ENCODE results near the gene CCNG2. TPM values are rescaled to one million over a fixed set of nuclear protein-coding genes. Genes with fewer than 3 reads are reported as not detected.

CCNG2 gene
- total and polyA plus RNA-seq, 2 of the 4 experiments (the other 2 are of a cell fraction), result 11.3 to 14.9 TPM

DNA sequence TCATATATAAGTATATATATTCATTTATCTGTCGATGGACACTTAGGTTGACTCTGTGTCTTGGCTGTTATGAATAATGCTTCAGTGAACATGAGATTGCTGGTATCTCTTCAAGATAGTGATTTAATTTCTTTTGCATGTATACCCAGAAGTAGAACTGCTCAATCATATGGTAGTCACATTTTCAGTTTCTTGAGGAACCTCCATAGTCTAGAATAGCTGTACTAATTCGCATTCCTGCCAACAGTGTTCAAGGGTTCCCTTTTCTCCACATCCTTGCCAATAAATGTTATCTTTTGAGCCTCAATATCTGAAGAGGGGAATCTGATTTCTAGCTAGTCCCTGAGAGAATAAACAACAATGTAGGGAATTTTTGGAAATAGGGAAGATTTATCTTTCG is 32.4 kb upstream of the CCNG2 start:
- ChIA-PET POLR2A (ENCODE audit: unreplicated experiment) (no interaction called here), CTCF (interaction anchor here (0.6 to 1.0 kb wide), 2 partner anchors 29 to 303 kb away, joined by 3 to 4 read pairs; no protein-coding TSS in a partner anchor)
- Histone ChIP-seq H4K5ac (ENCODE audit: low read depth, low read length) (no peak overlapping the region), H2AFZ (replicated peaks; ENCODE audit: low read length, poor library complexity) (no peak overlapping the region), H3K9me3 (ENCODE audit: control insufficient read depth, insufficient read depth, low read length) (no peaks in the 10 kb centered on the region), H3K9me1 (ENCODE audit: insufficient read depth, low read length) (no peaks in the 10 kb centered on the region), H3K4me1 (ENCODE audit: control insufficient read depth, insufficient read depth, low read length) (no peaks in the 10 kb centered on the region), H2AK9ac (replicated peaks; ENCODE audit: low read depth, low read length, poor library complexity) (no peak overlapping the region), H3K27ac (ENCODE audit: insufficient read depth, low read length) (no peak overlapping the region), H2BK120ac (ENCODE audit: low read depth, low read length) (no peak overlapping the region), H2BK15ac (ENCODE audit: low read depth, low read length) (no peak overlapping the region), H3K23ac (ENCODE audit: low read depth, low read length) (no peak overlapping the region), H3K9ac (ENCODE audit: low read depth, low read length) (no peak overlapping the region), H2BK20ac (ENCODE audit: low read depth, low read length) (no peak overlapping the region), H4K8ac (ENCODE audit: low read depth in 2 of 2, low read length in 2 of 2) (no peak overlapping the region), H3K27me3 (ENCODE audit: control insufficient read depth, insufficient read depth, low read length) (peaks cover 40% of the 10 kb centered on the region), H3K4me2 (ENCODE audit: low read depth, low read length) (no peak overlapping the region), H3K36me3 (ENCODE audit: control insufficient read depth, insufficient read depth, low read length) (no peaks in the 10 kb centered on the region), H2BK5ac (ENCODE audit: low read depth, low read length, poor library complexity, severe bottlenecking) (no peak overlapping the region), H3K14ac (replicated peaks; ENCODE audit: low read depth, low read length) (no peak overlapping the region), H3K4me3 (ENCODE audit: insufficient read depth, low read depth, low read length) (no peak overlapping the region), H3K56ac (ENCODE audit: extremely low read depth, insufficient read depth, low read length) (no peak overlapping the region), H3K18ac (ENCODE audit: low read depth, low read length) (no peak overlapping the region), H3K4ac (ENCODE audit: low read depth, low read length) (no peak overlapping the region), H2AK5ac (ENCODE audit: low read depth, low read length) (no peak overlapping the region), H4K91ac (ENCODE audit: insufficient read depth, low read depth, low read length) (no peak overlapping the region), H4K20me1 (ENCODE audit: insufficient read depth, low read length) (no peaks in the 10 kb centered on the region), H3K79me1 (ENCODE audit: low read depth in 1 of 2, low read length in 2 of 2) (no peaks in the 10 kb centered on the region)
- WGBS, 2 experiments (ENCODE audit: extremely low coverage in 2 of 2, insufficient read length in 1 of 2), result no CpG with 5 or more reads among the region's 3 CpGs
- in situ Hi-C loops (cut with MboI; ENCODE audit: low sequenced_read_pairs), result no loop called here
- intact Hi-C loops (cut with micrococcal nuclease), result no loop called here
- dilution Hi-C loops (cut with HindIII; ENCODE audit: low sequenced_read_pairs, unreplicated experiment), result no loop called here
- no peak for ATAC-seq (ENCODE audit: low read depth)
- BruUV-seq (replicated peaks), result no TSS peak
- TF ChIP-seq MAZ (IDR thresholded peaks at IDR 0.05; ENCODE audit: borderline replicate concordance, low read depth, low read length), result no peak
- TF ChIP-seq, protein P1, sequence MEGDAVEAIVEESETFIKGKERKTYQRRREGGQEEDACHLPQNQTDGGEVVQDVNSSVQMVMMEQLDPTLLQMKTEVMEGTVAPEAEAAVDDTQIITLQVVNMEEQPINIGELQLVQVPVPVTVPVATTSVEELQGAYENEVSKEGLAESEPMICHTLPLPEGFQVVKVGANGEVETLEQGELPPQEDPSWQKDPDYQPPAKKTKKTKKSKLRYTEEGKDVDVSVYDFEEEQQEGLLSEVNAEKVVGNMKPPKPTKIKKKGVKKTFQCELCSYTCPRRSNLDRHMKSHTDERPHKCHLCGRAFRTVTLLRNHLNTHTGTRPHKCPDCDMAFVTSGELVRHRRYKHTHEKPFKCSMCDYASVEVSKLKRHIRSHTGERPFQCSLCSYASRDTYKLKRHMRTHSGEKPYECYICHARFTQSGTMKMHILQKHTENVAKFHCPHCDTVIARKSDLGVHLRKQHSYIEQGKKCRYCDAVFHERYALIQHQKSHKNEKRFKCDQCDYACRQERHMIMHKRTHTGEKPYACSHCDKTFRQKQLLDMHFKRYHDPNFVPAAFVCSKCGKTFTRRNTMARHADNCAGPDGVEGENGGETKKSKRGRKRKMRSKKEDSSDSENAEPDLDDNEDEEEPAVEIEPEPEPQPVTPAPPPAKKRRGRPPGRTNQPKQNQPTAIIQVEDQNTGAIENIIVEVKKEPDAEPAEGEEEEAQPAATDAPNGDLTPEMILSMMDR (conservative IDR thresholded peaks at IDR 0.05; ENCODE audit: low read depth, low read length), result no peak
- no peak for TF ChIP-seq MXI1 (IDR thresholded peaks at IDR 0.05; ENCODE audit: borderline replicate concordance, low read depth, low read length)
- no peak for TF ChIP-seq RAD21 (IDR thresholded peaks at IDR 0.05; ENCODE audit: low read length)
- TF ChIP-seq CEBPB (IDR thresholded peaks at IDR 0.05; ENCODE audit: low read depth, low read length), result no peak
- TF ChIP-seq RFX5 (IDR thresholded peaks at IDR 0.05; ENCODE audit: low read depth, low read length), result no peak
- no peak for TF ChIP-seq RCOR1 (IDR thresholded peaks at IDR 0.05; ENCODE audit: insufficient replicate concordance, low read length)
- no peak for TF ChIP-seq NFE2L2 (IDR thresholded peaks at IDR 0.05; ENCODE audit: low read depth, low read length)
- TF ChIP-seq, protein P2, sequence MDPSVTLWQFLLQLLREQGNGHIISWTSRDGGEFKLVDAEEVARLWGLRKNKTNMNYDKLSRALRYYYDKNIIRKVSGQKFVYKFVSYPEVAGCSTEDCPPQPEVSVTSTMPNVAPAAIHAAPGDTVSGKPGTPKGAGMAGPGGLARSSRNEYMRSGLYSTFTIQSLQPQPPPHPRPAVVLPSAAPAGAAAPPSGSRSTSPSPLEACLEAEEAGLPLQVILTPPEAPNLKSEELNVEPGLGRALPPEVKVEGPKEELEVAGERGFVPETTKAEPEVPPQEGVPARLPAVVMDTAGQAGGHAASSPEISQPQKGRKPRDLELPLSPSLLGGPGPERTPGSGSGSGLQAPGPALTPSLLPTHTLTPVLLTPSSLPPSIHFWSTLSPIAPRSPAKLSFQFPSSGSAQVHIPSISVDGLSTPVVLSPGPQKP (IDR thresholded peaks at IDR 0.05; ENCODE audit: borderline replicate concordance, low read depth, low read length), result no peak
- DNase-seq, result no peak

Data from IMR-90 (cell line).